RWPE1 (cell line): ENCODE results near the gene FILIP1L.

ENCODE experiments used
- CTCF ChIA-PET: fragments of 350-600 bp; sonication (Branson Sonifier 250); formaldehyde crosslinking; extraction: SDS; loops from one replicate; lab custom pipeline; 2021; lab: Yijun Ruan, JAX
- POLR2A ChIA-PET: fragments of 400-600 bp; formaldehyde crosslinking; extraction: SDS; loops from one replicate; lab custom pipeline; 2020; ENCODE audit warnings: antibody characterized with exemption; ENCODE audit not compliant: low non-redundant PET; lab: Yijun Ruan, JAX
- DNase-seq: peaks from one replicate; pipeline ENCODE4 v3.0.0; 2012; ENCODE audit warnings: low spot score
- H3K27ac ChIP-seq: fragments of 450-650 bp; 2 replicates; pipeline ENCODE4 v1.5.1; 2017
- TF ChIP-seq, protein P1 (sequence below): fragments of 450-650 bp; conservative IDR thresholded peaks from 2 replicates; pipeline ENCODE4 v1.5.1; 2017; ENCODE audit warnings: low read depth, mild to moderate bottlenecking

Gene FILIP1L

DNA sequence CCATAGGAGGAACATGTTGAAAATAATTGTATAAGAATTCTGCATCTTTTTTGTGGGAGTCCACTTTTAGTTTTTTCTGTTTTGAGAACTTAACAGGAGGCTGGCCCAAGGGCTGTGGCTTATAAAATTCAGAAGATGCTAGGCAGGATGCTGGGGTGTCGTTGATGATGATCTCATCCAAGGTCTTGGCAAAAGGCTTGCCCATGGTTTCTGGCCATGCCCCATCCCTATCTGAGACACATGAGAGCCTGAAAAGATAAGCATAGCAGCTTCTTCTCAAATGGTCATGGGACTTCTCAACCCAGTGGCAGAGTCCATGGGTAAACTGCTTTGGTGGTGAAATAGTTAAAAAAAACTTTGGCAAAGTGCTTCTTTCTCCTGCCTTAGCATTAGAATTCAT, 261.4 kb downstream of the FILIP1L start:
- ChIA-PET CTCF (no interaction called here), POLR2A (no interaction called here)
- no peak overlapping the region for H3K27ac ChIP-seq
- no peak for DNase-seq
- TF ChIP-seq, protein P1, sequence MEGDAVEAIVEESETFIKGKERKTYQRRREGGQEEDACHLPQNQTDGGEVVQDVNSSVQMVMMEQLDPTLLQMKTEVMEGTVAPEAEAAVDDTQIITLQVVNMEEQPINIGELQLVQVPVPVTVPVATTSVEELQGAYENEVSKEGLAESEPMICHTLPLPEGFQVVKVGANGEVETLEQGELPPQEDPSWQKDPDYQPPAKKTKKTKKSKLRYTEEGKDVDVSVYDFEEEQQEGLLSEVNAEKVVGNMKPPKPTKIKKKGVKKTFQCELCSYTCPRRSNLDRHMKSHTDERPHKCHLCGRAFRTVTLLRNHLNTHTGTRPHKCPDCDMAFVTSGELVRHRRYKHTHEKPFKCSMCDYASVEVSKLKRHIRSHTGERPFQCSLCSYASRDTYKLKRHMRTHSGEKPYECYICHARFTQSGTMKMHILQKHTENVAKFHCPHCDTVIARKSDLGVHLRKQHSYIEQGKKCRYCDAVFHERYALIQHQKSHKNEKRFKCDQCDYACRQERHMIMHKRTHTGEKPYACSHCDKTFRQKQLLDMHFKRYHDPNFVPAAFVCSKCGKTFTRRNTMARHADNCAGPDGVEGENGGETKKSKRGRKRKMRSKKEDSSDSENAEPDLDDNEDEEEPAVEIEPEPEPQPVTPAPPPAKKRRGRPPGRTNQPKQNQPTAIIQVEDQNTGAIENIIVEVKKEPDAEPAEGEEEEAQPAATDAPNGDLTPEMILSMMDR, result no peak

DNA sequence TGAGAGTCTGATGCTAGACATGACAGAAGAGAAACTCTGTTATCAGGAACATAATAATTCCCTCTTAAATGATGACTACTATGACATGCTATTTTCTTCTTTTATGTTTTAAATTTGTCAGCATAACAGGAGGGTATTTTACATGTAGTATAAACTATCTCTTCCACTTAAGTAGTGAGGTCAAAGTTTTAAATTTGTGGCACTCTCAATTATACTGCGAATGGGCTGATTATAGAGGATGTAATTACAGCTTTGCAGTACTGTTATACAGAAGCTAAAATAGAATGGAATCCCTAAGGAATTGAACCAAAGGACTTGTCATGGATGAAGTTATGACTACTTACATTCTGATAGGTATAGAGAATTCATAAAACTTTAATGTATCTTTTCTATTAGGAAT, 262.3 kb downstream of the FILIP1L start:
- DNase-seq, result no peak
- POLR2A ChIA-PET, result no interaction called here
- no peak overlapping the region for H3K27ac ChIP-seq
- CTCF ChIA-PET, result no interaction called here
- TF ChIP-seq, protein P1, result no peak

DNA sequence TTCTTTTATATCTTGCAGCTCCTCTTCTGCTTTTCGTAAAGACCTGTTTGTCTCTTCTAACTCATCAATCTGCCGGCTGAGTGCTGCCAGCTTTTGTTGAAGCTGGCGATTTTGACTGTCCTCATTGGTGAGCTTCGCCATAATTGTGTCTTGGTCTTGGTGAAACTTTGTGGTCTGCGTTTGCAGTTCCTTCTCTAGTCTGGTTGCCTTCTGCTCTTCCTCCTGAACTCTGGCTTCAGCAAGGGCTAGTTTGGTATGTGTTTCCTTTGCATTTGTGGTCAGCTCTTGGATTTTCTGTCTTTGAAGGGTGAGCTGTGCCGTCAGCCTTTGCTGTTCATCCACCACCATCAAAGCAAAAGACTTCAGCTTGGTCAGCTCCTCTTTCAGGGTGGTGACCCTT, 263.7 kb downstream of the FILIP1L start:
- POLR2A ChIA-PET, result no interaction called here
- H3K27ac ChIP-seq, result no peak overlapping the region
- DNase-seq, result no peak
- TF ChIP-seq, protein P1, result no peak
- CTCF ChIA-PET, result interaction anchor here (1.2 kb wide), 2 partner anchors 89 to 404 kb away, joined by 4 to 8 read pairs; no protein-coding TSS in a partner anchor

DNA sequence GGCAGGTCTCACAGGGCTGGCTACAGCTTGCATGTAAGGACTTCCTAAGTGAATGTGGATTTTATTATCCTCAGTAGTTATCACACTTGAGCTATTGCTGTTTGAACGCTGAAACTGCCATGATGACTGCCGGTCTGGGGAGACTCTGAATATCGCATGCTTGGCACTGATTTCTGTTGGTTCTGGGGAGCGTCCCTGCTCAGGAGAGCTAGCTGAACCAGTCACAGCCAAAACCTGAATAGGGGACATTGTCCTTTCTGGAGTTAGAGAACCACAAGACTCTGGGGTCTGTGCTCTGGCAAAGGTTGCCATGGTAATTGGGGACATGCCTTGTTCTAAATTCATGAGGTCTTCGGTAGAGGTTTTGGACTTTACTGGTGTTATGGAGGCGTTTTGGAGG, 265.9 kb downstream of the FILIP1L start:
- no peak for DNase-seq
- ChIA-PET CTCF (interaction anchor here (0.5 kb wide), 1 partner anchor 502 kb away, joined by 5 read pairs; no protein-coding TSS in a partner anchor), POLR2A (interaction anchor here (0.6 kb wide), 1 partner anchor 191 kb away, joined by 9 read pairs; no protein-coding TSS in a partner anchor)
- H3K27ac ChIP-seq, result no peak overlapping the region
- TF ChIP-seq, protein P1, result no peak

DNA sequence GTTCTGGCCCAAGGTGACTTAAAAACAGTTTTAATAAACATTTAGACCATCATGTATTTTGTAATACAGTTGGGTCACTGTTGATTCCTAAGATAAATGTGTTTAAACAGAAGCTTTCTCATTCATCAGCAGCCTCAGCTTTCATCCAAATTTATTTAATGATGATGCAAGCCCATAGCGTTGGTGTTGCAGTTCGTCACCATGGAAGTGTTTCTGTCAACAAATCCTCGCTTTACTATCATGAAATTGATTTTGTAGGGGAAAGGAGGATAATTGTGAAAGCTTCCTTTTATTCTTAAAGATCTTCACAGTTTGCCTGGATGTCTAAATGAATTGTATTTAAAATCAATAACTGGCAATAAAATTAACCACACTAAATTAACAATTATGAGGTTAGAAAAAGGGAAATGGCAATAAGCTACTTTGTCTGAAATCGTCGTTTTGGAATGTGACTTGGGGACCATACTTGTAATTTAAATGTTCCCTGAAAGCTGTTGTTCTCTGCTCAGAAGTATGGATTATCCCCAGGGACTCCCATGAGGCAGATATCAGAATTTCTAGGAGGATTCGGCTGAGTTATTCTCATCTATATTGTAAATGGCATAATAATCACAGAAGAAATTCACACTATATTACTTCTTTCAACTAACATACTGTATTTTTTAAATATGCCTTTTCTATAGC, 267.7 kb downstream of the FILIP1L start:
- TF ChIP-seq, protein P1, result no peak
- DNase-seq, result no peak
- H3K27ac ChIP-seq, result no peak overlapping the region
- ChIA-PET POLR2A (no interaction called here), CTCF (interaction anchor here (0.5 to 0.6 kb wide), 5 partner anchors 38 to 968 kb away, joined by 3 to 6 read pairs (median 3); no protein-coding TSS in a partner anchor)

DNA sequence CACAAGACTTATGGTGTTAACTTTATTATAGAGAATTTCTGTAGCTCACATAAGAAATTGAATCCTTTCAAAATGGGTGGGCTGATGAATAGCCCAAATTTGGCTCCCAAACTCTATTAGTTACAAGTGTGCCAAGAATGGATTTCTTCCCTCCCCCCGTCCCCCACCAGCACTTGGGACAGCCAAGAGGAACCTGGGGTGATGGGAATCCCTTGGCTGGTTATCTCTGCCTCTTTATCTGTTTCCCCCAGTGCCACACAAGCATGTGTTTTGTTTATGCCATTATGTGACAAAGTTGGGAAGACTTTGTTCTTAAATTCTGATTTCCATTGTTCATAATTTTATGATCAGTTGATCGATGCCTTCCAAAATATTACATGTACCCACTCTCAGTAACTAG, 268.3 kb downstream of the FILIP1L start:
- no peak for DNase-seq
- TF ChIP-seq, protein P1, result no peak
- H3K27ac ChIP-seq, result no peak overlapping the region
- ChIA-PET CTCF (no interaction called here), POLR2A (no interaction called here)
